HG03558 (cell line): ENCODE results near the gene CRY2.
A peak's percentile ranks its signal among the peaks of the same experiment; 100 is the strongest.
"Not testable (repeated sequence)": the region's sequence is repeated elsewhere in the genome, so short reads cannot be mapped to it uniquely, and the experiment has no call there.

Source experiments
- ATAC-seq: cut with Tn5 transposase; IDR thresholded peaks from one replicate; pipeline ENCODE4 v1.9.1; 2021; ENCODE audit warnings: moderate number of reproducible peaks; ENCODE audit not compliant: unreplicated experiment; ENCODE audit errors: extremely low read depth

CRY2 gene

GRCh38 chr11:45846974-45847910 lies at the start of gene CRY2:
Gene CRY2, plus strand, starts transcription at chr11:45847475. Its CDS starts 16 bp downstream, at chr11:45847491.
- ATAC-seq: peak; percentile 85

GRCh38 chr11:45798793-45799441 lies 48.4 kb upstream of the CRY2 start:
- ATAC-seq: no peak

- ATAC-seq: no peak
These were observed 47.7 kb upstream of the CRY2 start for GRCh38 chr11:45799562-45799961.

GRCh38 chr11:45800261-45800660 lies 47.0 kb upstream of the CRY2 start:
- ATAC-seq: no peak

GRCh38 chr11:45801723-45802315 lies 45.5 kb upstream of the CRY2 start:
- ATAC-seq: no peak

GRCh38 chr11:45802531-45803317 lies 44.6 kb upstream of the CRY2 start:
- no peak for ATAC-seq

- ATAC-seq: no peak
These were observed 43.1 kb upstream of the CRY2 start for GRCh38 chr11:45803971-45804760.

- peak; percentile 84 for ATAC-seq
These were observed 42.4 kb upstream of the CRY2 start, which contains the start of gene SLC35C1 for GRCh38 chr11:45804761-45805304. Gene SLC35C1, plus strand, starts transcription at chr11:45805149. Its CDS starts 653 bp downstream, at chr11:45805802.

- peak; percentile 2 for ATAC-seq
These were observed 41.8 kb upstream of the CRY2 start for GRCh38 chr11:45805305-45806071.

- ATAC-seq: no peak
These were observed 41.0 kb upstream of the CRY2 start for GRCh38 chr11:45806072-45806933.

- ATAC-seq: no peak
These were observed 40.1 kb upstream of the CRY2 start for GRCh38 chr11:45806937-45807791.

GRCh38 chr11:45807792-45808238 lies 39.5 kb upstream of the CRY2 start:
- no peak for ATAC-seq

GRCh38 chr11:45808427-45808826 lies 38.8 kb upstream of the CRY2 start:
- not testable (repeated sequence) for ATAC-seq

- no peak for ATAC-seq
These were observed 37.5 kb upstream of the CRY2 start for GRCh38 chr11:45809456-45810395.

GRCh38 chr11:45810431-45811108 lies 36.7 kb upstream of the CRY2 start:
- no peak for ATAC-seq
